T-helper 1 cell treated with Interleukin-12 subunit alpha and Interleukin-12 subunit beta and Interleukin-4 antibody, amounts not matched to agents 30 ng/mL and 1 ng/mL, for 36 hours (primary cell): ENCODE results near the gene PRMT5. TPM values are rescaled to one million over a fixed set of nuclear protein-coding genes. Genes with fewer than 3 reads are reported as not detected.
"Not testable (repeated sequence)": the region's sequence is repeated elsewhere in the genome, so short reads cannot be mapped to it uniquely, and the experiment has no call there.

ENCODE experiments used
- intact Hi-C: fragments of 100-400 bp; cut with micrococcal nuclease; formaldehyde crosslinking; loops from one replicate; pipeline ENCODE4 v1.15.1; 2024
- total RNA-seq: library from RNA; stranded (reverse); gene quantifications from 2 replicates; pipeline ENCODE4 v1.2.3, GENCODE V29; 2022

Gene PRMT5
- 80.5 and 88.4 TPM in 2 replicates for total RNA-seq

DNA sequence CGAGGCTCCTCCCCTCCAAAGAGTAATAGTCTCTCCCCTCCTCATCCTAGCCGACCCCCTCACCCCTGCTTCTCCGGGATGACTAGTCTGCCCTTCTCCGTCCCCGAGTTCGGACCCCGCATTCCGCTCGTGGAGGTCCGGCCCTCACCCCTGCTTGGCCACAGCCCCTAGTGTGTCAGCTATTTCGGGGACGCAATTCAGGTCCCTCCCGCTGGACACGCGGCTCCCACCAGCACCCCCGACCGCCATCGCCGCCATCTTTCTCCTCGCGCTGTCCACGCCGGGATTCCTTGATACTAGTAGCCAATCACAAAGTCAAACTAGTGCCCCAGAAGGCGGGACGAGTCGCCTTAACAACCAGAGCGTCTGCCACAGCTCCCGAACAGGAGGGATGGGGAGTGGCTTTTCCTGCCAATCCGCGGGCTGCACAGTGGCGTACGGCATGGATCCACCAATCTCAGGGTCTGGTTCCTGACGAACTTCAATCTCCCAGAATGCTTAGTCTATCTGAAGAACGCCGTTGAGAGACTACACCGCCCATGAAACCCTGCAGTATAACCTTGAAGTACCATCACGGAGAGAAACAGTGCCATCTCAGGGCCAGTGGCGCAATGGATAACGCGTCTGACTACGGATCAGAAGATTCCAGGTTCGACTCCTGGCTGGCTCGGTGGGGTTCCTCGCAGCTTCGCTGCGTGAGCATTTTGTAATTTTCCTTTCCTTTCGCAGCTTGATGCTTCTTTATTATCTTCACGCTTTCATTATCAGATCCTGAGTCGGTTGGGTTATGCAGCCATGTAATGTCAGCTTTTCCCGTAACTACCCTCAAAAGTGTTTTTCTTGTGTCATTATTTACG lies at the start of gene PRMT5:
Gene PRMT5, minus strand, starts transcription at position 273 of the 857 bp plus-strand sequence. Its CDS starts 15 bp downstream, at position 258.
- intact Hi-C loops, result loop anchor here (1.0 to 10.0 kb wide), 15 partner anchors 10 to 1545 kb away; partner anchors contain the start of genes ACIN1, C14orf119, DAD1 and DCAF11

DNA sequence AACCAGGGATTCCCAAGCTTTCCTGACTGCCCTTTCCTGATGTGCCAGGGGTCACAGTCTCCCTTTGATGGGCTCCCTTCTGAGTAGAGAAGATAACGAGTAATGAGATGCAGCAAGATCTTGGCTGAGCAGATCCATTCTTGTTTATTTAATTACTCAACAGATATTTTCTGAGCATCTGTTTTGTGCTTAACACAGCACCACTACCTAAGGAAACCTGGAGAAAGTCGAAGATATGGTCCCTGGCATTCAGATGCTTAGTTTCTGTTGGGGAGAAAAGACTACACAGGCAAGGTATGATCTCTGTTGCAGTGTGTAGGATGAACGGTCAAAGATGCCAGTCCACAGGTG lies 49.3 kb upstream of the PRMT5 start:
- intact Hi-C loops, result no loop called here

GRCh38 chr14:22977684-22978486 lies 48.7 kb upstream of the PRMT5 start:
- intact Hi-C loops, result no loop called here

DNA sequence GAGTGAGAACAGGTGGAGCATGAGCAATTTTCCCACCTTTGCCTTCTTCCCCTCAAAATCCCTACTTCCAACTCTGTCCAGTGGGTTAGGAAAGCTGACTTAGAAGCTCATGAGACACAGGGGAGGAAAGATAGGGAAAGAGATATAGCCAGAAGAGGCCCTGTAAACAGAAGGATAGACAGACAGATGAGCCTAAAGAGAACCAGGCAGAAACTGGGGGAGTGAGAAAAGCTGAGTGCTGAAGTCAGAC lies 48.2 kb upstream of the PRMT5 start:
- intact Hi-C loops, result no loop called here

DNA sequence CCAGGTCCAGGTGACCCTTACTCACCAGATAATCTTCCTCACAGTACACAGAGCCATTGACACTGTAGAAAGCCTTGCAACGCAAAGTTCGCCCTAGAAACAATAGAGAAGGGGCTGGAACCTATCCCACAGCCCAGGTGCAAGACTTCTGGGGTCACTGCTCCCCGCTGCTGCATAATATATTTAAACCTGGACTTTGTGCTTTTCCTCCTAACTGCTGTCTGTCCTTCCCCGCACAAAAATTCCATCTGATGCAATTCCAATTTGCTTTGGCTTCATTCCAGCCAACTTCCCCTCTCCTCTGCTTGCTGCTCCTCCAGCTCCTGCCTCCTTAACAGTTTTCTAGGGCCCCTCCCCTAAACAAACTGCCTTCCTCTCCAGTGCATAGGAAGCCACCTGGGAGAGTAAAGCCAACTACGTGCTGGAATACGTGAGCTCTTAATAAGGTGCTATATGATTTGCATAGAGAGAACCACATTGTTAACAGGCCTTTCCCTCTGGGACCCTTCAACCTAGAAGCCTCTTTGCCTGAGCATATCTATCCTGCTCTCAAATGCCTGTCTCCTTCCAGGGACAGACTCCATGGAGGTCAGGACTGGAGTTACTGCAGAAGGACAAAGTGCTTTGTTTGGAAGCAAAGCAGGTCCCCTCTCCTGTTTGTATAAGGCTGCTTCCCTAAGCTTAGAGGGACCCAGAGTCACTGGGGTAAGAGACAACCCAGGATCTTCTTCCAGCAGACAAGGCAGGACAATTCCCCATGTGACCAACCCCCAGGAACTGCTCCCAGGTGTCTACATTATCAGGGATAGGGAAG lies 47.7 kb upstream of the PRMT5 start:
- intact Hi-C loops, result no loop called here

- intact Hi-C loops, result no loop called here
These were observed 45.5 kb upstream of the PRMT5 start for GRCh38 chr14:22974530-22975313.

DNA sequence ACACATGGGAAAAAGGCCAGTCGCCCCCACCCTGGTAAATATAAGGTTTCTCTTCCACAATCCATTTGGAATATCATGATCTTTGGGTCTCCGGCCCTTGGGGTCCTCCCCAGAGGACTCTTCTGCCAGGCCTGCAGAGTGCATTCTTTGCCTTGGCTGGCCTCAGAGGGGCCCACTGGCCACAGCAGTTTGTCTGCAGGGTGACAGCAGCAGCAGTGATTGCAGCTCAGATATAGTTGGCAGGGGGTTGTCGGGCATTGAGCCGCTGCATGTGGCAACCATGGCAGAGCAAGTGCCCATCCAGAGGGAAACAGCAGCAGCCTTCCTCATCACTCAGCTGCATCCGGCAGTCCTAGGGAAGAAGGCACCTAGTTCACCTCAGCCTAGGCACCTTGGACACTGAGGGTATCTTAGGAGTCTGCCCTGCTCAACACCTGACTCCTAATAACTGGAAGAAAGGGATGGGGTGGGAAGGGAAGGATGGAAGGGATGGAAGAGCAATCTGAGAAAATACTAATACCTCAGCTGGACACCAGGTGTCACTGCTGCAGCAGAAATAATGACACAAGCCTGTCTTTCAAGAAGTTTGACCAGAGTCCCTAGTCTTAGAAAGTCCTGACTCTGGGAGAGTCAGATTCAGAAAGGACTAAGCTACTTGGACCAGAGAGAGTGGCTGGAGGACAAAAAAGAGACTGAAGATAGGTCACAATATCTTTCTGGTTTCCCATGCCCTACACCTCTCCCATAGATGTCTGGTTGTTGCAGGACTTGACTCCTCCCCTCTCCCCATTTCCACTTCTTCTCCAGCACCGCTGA lies 44.2 kb upstream of the PRMT5 start:
- intact Hi-C loops, result loop anchor here (1.0 kb wide), 2 partner anchors 10 to 85 kb away; no protein-coding TSS in a partner anchor

- intact Hi-C loops, result no loop called here
These were observed 43.2 kb upstream of the PRMT5 start for GRCh38 chr14:22972313-22972930.

GRCh38 chr14:22971152-22971551 lies 42.0 kb upstream of the PRMT5 start:
- intact Hi-C loops, result no loop called here

- intact Hi-C loops, result no loop called here
These were observed 37.6 kb upstream of the PRMT5 start for GRCh38 chr14:22966783-22967269.

- intact Hi-C loops, result not testable (repeated sequence)
These were observed 37.0 kb upstream of the PRMT5 start for GRCh38 chr14:22965916-22966782.

DNA sequence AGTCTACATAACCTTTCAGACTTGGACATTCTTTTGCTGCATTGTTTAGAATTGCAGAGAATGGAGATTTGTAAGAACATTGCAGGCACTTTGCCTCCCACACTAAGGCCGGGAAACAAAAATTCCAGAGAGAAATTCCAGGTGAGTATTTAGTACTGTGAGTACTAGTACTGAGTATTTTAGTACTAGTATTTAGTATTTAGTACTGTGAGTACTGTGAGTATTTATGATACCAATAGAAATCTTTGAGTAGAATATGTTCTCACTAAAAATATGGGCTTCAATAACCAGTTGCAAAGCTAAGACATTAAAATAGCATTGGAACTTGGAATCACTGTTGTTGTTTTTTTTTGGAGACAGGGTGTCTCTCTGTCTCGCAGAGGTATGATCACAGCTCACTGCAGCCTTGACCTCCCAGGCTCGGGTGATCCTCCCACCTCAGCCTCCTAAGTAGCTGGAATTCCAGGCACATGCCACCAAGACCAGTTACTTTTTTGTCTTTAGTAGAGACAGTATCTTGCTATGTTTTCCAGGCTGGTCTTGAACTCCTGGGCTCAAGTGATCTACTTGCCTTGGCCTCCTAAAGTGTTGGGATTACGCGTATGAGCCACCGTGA lies 33.0 kb upstream of the PRMT5 start:
- intact Hi-C loops, result no loop called here

DNA sequence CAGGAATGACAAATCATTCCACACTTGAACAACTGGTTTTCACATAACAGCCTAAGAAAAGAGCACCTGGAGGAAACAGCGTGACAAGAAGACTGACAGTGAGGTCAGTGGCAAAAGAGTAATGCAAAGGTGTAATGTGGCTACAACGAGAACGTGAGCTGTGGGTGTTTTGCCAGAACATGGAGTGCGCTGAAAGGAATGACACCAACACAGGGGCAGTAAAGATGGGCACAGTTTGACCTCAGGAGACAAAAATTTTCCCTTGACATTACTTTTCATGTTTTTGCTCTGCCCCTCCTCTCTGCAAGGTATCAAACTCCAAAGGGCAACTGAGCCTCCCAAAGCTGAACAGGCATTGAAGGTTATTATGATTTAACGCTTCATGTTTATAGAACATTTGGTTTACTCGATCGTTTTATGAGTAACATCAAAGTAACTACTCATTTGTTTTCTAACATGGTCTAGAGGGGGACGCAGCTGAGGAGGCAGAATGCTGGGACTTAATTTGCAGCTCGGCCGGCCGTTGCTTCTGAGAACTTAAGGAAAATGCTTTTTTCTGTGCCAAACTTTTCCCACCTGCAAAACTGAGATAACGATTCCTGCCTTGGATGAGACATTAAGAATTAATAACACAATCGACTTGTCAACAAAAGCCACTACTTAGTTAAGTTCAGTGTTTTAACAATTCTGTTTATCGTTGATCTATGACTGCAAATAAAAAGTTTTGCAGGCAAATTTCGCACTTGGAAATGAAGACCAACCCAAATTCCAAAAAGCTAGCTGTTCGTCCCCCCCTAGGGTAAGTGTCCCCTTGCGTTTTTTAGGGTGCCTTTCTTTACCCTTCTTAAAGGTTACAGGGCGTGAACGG lies 26.8 kb upstream of the PRMT5 start:
- intact Hi-C loops, result loop anchor here (1.0 kb wide), 2 partner anchors 27 to 139 kb away; partner anchors contain the start of genes ACIN1 and C14orf119

- intact Hi-C loops, result no loop called here
These were observed 23.2 kb upstream of the PRMT5 start for GRCh38 chr14:22952418-22952817.

GRCh38 chr14:22951795-22952194 lies 22.6 kb upstream of the PRMT5 start:
- intact Hi-C loops, result not testable (repeated sequence)

DNA sequence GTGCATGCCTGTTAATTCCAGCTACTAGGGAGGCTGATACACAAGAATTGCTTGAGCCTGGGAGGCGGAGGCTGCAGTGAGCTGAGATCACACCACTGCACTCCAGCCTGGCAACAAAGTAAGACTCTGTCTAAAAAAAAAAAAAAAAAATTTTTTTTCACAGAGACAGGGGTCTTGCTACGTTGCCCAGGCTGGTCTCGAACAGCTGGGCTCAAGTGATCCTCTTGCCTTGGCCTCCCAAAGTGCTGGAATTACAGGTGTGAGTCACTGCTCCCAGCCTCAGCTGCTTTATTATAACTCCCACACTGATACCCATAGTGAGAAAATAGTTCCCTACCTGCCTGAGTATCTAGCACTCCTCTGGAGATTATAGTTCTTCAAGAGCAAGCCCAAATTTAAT lies 16.5 kb upstream of the PRMT5 start:
- intact Hi-C loops, result no loop called here

DNA sequence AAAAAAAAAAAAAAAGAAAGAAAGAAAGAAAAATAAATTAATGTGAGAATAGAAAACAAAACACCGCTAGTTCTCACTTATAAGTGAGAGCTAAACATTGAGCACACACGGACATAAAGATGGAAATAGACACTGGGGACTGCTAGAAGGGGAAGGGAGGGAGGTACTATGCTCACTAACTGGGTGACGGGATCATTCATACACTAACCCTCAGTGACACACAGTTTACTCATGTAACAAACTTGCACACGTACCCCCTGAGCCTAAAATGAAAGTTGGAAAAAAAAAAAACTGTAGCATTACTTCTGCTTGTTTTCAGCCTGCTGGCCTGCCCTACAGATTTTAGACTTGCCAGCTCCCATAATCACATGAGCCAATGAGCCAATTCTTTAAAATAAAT lies 10.5 kb upstream of the PRMT5 start:
- intact Hi-C loops, result no loop called here
